ENCODE measurements around the gene ARG1.

GRCh38 chr6:131594074-131594473 is 21.0 kb downstream of the ARG1 start:
- TF ChIP-seq REST (IDR thresholded peaks at IDR 0.05): no peak
- TF ChIP-seq, protein P1, sequence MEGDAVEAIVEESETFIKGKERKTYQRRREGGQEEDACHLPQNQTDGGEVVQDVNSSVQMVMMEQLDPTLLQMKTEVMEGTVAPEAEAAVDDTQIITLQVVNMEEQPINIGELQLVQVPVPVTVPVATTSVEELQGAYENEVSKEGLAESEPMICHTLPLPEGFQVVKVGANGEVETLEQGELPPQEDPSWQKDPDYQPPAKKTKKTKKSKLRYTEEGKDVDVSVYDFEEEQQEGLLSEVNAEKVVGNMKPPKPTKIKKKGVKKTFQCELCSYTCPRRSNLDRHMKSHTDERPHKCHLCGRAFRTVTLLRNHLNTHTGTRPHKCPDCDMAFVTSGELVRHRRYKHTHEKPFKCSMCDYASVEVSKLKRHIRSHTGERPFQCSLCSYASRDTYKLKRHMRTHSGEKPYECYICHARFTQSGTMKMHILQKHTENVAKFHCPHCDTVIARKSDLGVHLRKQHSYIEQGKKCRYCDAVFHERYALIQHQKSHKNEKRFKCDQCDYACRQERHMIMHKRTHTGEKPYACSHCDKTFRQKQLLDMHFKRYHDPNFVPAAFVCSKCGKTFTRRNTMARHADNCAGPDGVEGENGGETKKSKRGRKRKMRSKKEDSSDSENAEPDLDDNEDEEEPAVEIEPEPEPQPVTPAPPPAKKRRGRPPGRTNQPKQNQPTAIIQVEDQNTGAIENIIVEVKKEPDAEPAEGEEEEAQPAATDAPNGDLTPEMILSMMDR (IDR thresholded peaks at IDR 0.05; ENCODE audit: low read depth, low read length, missing input control): no peak
- no peak for TF ChIP-seq ZBTB33 (IDR thresholded peaks at IDR 0.05)
- no peak for TF ChIP-seq RAD21 (IDR thresholded peaks at IDR 0.05)
- TF ChIP-seq TAF1 (conservative IDR thresholded peaks at IDR 0.05): no peak
- no peak for TF ChIP-seq GABPA (IDR thresholded peaks at IDR 0.05 in 1 of 2, conservative IDR thresholded peaks at IDR 0.05 in 1 of 2)

Measured in liver (tissue), 3 donors.